HepG2 (cell line): ENCODE measurements around the gene DNAJA3. TPM values are rescaled to one million over a fixed set of nuclear protein-coding genes. Genes with fewer than 3 reads are reported as not detected.

Experiments used
- ATAC-seq: fragments of 200-7000 bp; cut with Tn5 transposase; 3 replicates; pipeline ENCODE4 v1.9.1; 2020; ENCODE audit warnings: mild to moderate bottlenecking, moderate library complexity
- BruUV-seq: library from RNA; stranded (reverse); fragments of 400-500 nt; replicated peaks from 2 replicates; lab custom pipeline; 2021; lab: Mats Ljungman, UMichigan
- CTCF ChIA-PET: fragments of 300-600 bp; formaldehyde crosslinking; extraction: SDS; loops from one replicate; lab custom pipeline; 2021; ENCODE audit warnings: low total read pairs, inconsistent platforms, low intra/inter-chr PET ratio; lab: Yijun Ruan, JAX
- POLR2A ChIA-PET: fragments of 350-600 bp; sonication (Branson Sonifier 250); formaldehyde crosslinking; loops from one replicate; lab custom pipeline; 2020; ENCODE audit warnings: antibody characterized with exemption, inconsistent platforms; lab: Yijun Ruan, JAX
- DNase-seq: peaks from one replicate; pipeline ENCODE4 v3.0.0-alpha.2; 2015; ENCODE audit warnings: low spot score
- FAIRE-seq: peaks from 3 replicates; lab custom pipeline; 2011; peaks lifted over from hg19 to GRCh38; lab: Jason Lieb, UNC
- H2AFZ ChIP-seq: one replicate; pipeline ENCODE4 v1.6.1; 2011; ENCODE audit warnings: low read length, inconsistent platforms
- H3K27ac ChIP-seq: fragments of 300-600 bp; 3 replicates; pipeline ENCODE4 v1.8.0; 2011; ENCODE audit warnings: mixed run types, mild to moderate bottlenecking, mixed read lengths, low read length, inconsistent platforms; ENCODE audit not compliant: insufficient read depth; ENCODE audit errors: extremely low read length
- H3K27me3 ChIP-seq, 2 experiments: fragments of 200-600 bp in 1 of 2; 2 replicates in 1 of 2; 3 replicates in 1 of 2; pipeline versions ENCODE4 v1.6.0 to v1.8.0; 2011; ENCODE audit warnings: low read length in 2 of 2, mild to moderate bottlenecking in 2 of 2, moderate library complexity in 2 of 2, inconsistent platforms in 1 of 2; ENCODE audit not compliant: insufficient read depth in 2 of 2, control insufficient read depth in 1 of 2
- H3K36me3 ChIP-seq, 2 experiments: fragments of 200-600 bp in 1 of 2; replicated peaks in 1 of 2; 2 replicates in 1 of 2; 3 replicates in 1 of 2; pipeline versions ENCODE4 v1.5.1 to v1.8.0; 2011; ENCODE audit warnings: low read length in 2 of 2, inconsistent platforms in 1 of 2; ENCODE audit not compliant: insufficient read depth in 2 of 2, control insufficient read depth in 1 of 2
- H3K4me1 ChIP-seq: 2 replicates; pipeline ENCODE4 v1.5.1; 2012; ENCODE audit warnings: low read length, inconsistent platforms; ENCODE audit not compliant: insufficient read depth
- H3K4me2 ChIP-seq: 2 replicates; pipeline ENCODE4 v1.6.0; 2011; ENCODE audit warnings: low read depth, low read length, inconsistent platforms
- H3K4me3 ChIP-seq, 3 experiments: fragments of 200-600 bp in 1 of 3; sonication (generic), shearing (Covaris generic) in 1 of 3; replicated peaks in 1 of 3; 2 replicates each; pipeline ENCODE4 v1.5.1; 2011 to 2016; ENCODE audit warnings: low read length in 3 of 3, inconsistent platforms in 2 of 3, low read depth in 2 of 3, mild to moderate bottlenecking in 2 of 3, control low read depth in 1 of 3, mixed read lengths in 1 of 3; ENCODE audit not compliant: insufficient read depth in 1 of 3
- H3K79me2 ChIP-seq: one replicate; pipeline ENCODE4 v1.6.1; 2011; ENCODE audit warnings: low read length, inconsistent platforms; ENCODE audit not compliant: insufficient read depth
- H3K9ac ChIP-seq: 2 replicates; pipeline ENCODE4 v1.6.0; 2011; ENCODE audit warnings: mild to moderate bottlenecking, low read depth, low read length, inconsistent platforms; ENCODE audit not compliant: insufficient read depth
- H3K9me3 ChIP-seq: 2 replicates; pipeline ENCODE4 v1.5.1; 2012; ENCODE audit warnings: mild to moderate bottlenecking, low read length
- H4K20me1 ChIP-seq: 2 replicates; pipeline ENCODE4 v1.6.0; 2011; ENCODE audit warnings: inconsistent platforms, mild to moderate bottlenecking, low read length, moderate library complexity; ENCODE audit not compliant: insufficient read depth
- ASH2L ChIP-seq: fragments of 300-600, 200-600 bp; sonication (generic); IDR thresholded peaks from 2 replicates; pipeline ENCODE4 v1.7.0; 2017; ENCODE audit warnings: low read depth, mild to moderate bottlenecking, moderate library complexity, mixed read lengths, low read length; ENCODE audit not compliant: insufficient read length
- BORCS8-MEF2B ChIP-seq: sonication (generic); formaldehyde crosslinking; IDR thresholded peaks from 2 replicates; pipeline ENCODE4 v1.8.0; 2022; ENCODE audit warnings: mild to moderate bottlenecking, missing genetic modification reagents
- DMAP1 ChIP-seq: IDR thresholded peaks from 2 replicates; pipeline ENCODE4 v1.6.1; 2016
- ESRRA ChIP-seq: sonication (generic); formaldehyde crosslinking; IDR thresholded peaks from 2 replicates; pipeline ENCODE4 v1.5.1; 2020; ENCODE audit warnings: mild to moderate bottlenecking, low read depth, missing genetic modification reagents
- POLR2A ChIP-seq, 2 experiments: IDR thresholded peaks; 2 replicates each; pipeline ENCODE4 v1.6.1; 2011; ENCODE audit warnings: low read depth in 2 of 2, low read length in 2 of 2, mild to moderate bottlenecking in 1 of 2, moderate library complexity in 1 of 2; ENCODE audit not compliant: insufficient read depth in 1 of 2
- WIZ ChIP-seq: sonication (generic); formaldehyde crosslinking; IDR thresholded peaks from 2 replicates; pipeline ENCODE4 v1.5.1; 2020; ENCODE audit warnings: mild to moderate bottlenecking, missing genetic modification reagents
- ZNF121 ChIP-seq: sonication (generic); formaldehyde crosslinking; IDR thresholded peaks from 2 replicates; pipeline ENCODE4 v1.5.0; 2020; ENCODE audit warnings: mild to moderate bottlenecking, missing genetic modification reagents
- ZNF546 ChIP-seq: sonication (generic); formaldehyde crosslinking; conservative IDR thresholded peaks from 2 replicates; pipeline ENCODE4 v1.8.1; 2023; ENCODE audit warnings: mild to moderate bottlenecking, missing genetic modification reagents
- ZNF7 ChIP-seq: IDR thresholded peaks from 2 replicates; pipeline ENCODE4 v1.6.1; 2016; ENCODE audit warnings: missing biosample characterization, missing genetic modification reagents
- ZSCAN31 ChIP-seq: sonication (generic); formaldehyde crosslinking; IDR thresholded peaks from 2 replicates; pipeline ENCODE4 v1.5.0; 2020; ENCODE audit warnings: low read depth, mild to moderate bottlenecking, missing genetic modification reagents
- WGBS: methylation state at CpG from one replicate; pipeline ENCODE4 v1.1.6; 2017; ENCODE audit warnings: low lambda C conversion rate; 5-methylcytosine and 5-hydroxymethylcytosine counted together
- in situ Hi-C: cut with HindIII; loops from 2 replicates; pipeline ENCODE4 v1.10.0; 2017; ENCODE audit warnings: low pct_unique_long_range_greater_than_20kb; ENCODE audit not compliant: extremely low pct_ligation_motif_present
- intact Hi-C: fragments of 100-400 bp; cut with micrococcal nuclease; formaldehyde crosslinking; loops from one replicate; pipeline ENCODE4 v1.10.0; 2022; ENCODE audit not compliant: unreplicated experiment
- polyA plus RNA-seq, 8 experiments: library from polyadenylated mRNA; depleted of rRNA in 3 of 8; stranded (reverse) in 7 of 8; unstranded in 1 of 8; fragments of >200 nt; fragmentation: Illumina TruSeq in 4 of 8; extraction: Trizol in 4 of 8; gene quantifications; 2 replicates each; pipeline versions ENCODE4 v1.2.1 to v1.2.3, GENCODE V29; 2011 to 2016; ENCODE audit warnings: low read depth in 4 of 8, missing spikeins in 1 of 8, mixed read lengths in 1 of 8; ENCODE audit not compliant: insufficient read depth in 1 of 8
- total RNA-seq, 5 experiments: library from RNA; depleted of rRNA; stranded (reverse); fragments of >200 nt; fragmentation: Illumina TruSeq; extraction: Trizol; gene quantifications; 2 replicates each; pipeline ENCODE4 v1.2.3, GENCODE V29; 2016; ENCODE audit warnings: low read depth in 1 of 5
- TF ChIP-seq, protein P1 (sequence below): IDR thresholded peaks from 2 replicates; pipeline ENCODE4 v1.6.1; 2018; ENCODE audit warnings: missing genetic modification reagents
- TF ChIP-seq, protein P2 (sequence below): sonication (generic); formaldehyde crosslinking; IDR thresholded peaks from 2 replicates; pipeline ENCODE4 v1.8.0; 2022; ENCODE audit warnings: mild to moderate bottlenecking, missing genetic modification reagents, moderate library complexity
- TF ChIP-seq, protein P3 (sequence below): sonication (generic); formaldehyde crosslinking; IDR thresholded peaks from 2 replicates; pipeline ENCODE4 v1.8.1; 2023; ENCODE audit warnings: missing genetic modification reagents, mild to moderate bottlenecking, borderline replicate concordance
- TF ChIP-seq, protein P4 (sequence below): IDR thresholded peaks from 2 replicates; pipeline ENCODE4 v1.6.1; 2016; ENCODE audit warnings: low read depth, control low read depth

DNAJA3 gene
- total and polyA plus RNA-seq, 2 of the 13 experiments (the other 11 are each of a cell fraction or from before 2014, with no cell fraction given): 77.0 to 83.3 TPM

DNA sequence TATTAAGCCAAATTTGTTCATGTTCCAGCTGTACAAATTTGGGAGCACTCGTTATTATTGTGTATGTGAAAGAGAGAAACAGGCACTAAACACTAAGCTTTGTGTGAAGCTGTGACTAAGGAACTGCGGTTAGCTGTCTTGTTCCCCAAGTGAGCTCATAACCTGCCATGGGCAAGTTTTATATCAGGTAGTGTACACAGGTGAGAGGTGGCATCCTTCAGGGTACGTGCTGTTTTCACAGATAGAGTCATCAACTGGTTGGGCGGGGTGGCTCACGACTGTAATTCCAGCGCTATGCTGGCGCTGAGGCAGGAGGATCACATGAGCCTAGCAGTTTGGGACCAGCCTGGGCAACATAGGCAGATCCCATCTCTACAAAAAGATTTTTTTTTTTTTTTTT is 2.8 kb downstream of the DNAJA3 start:
- Histone ChIP-seq H3K27ac (no peak overlapping the region), H3K79me2 (peaks cover 49% of the 10 kb centered on the region), H3K4me2 (no peak overlapping the region), H2AFZ (no peak overlapping the region), H3K4me3 (no peak overlapping the region), H3K36me3 (peaks cover 5 to 9% of the 10 kb centered on the region in 2 experiments; a peak in 3 of 5 replicates), H3K9ac (no peak overlapping the region), H3K9me3 (no peaks in the 10 kb centered on the region), H4K20me1 (0 out of 2 replicates have a peak, but pooled peaks cover 4% of the 10 kb centered on the region), H3K27me3 (no peaks in the 10 kb centered on the region; a peak in 1 of 5 replicates), H3K4me1 (peaks cover 34% of the 10 kb centered on the region)
- ChIA-PET CTCF (no interaction called here), POLR2A (interaction anchor here (1.1 to 2.1 kb wide), 3 partner anchors 8 to 30 kb away, joined by 3 to 10 read pairs (median 4); no protein-coding TSS in a partner anchor)
- in situ Hi-C loops (no loop called here), intact Hi-C loops (loop anchor here (5.0 kb wide), 1 partner anchor 49 kb away; the partner anchor contains the start of gene HMOX2)
- WGBS: 98% methylated on average over 7 of the region's 7 CpGs
- FAIRE-seq: no peak
- no peak for DNase-seq
- TF ChIP-seq, protein P1, sequence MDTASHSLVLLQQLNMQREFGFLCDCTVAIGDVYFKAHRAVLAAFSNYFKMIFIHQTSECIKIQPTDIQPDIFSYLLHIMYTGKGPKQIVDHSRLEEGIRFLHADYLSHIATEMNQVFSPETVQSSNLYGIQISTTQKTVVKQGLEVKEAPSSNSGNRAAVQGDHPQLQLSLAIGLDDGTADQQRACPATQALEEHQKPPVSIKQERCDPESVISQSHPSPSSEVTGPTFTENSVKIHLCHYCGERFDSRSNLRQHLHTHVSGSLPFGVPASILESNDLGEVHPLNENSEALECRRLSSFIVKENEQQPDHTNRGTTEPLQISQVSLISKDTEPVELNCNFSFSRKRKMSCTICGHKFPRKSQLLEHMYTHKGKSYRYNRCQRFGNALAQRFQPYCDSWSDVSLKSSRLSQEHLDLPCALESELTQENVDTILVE (CRISPR knock-in tag): no peak
- no peak for TF ChIP-seq ASH2L
- TF ChIP-seq BORCS8-MEF2B (CRISPR knock-in tag): no peak
- no peak for TF ChIP-seq ESRRA (CRISPR knock-in tag)
- TF ChIP-seq WIZ (CRISPR knock-in tag): no peak
- 0 out of 2 replicates have a peak, but pooled peaks have one; percentile 41 for TF ChIP-seq ZNF121 (CRISPR knock-in tag)
- TF ChIP-seq ZNF546: no peak
- TF ChIP-seq ZNF7 (CRISPR knock-in tag): no peak
- TF ChIP-seq, protein P2, sequence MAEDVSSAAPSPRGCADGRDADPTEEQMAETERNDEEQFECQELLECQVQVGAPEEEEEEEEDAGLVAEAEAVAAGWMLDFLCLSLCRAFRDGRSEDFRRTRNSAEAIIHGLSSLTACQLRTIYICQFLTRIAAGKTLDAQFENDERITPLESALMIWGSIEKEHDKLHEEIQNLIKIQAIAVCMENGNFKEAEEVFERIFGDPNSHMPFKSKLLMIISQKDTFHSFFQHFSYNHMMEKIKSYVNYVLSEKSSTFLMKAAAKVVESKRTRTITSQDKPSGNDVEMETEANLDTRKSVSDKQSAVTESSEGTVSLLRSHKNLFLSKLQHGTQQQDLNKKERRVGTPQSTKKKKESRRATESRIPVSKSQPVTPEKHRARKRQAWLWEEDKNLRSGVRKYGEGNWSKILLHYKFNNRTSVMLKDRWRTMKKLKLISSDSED (CRISPR knock-in tag): no peak
- peak in 1 of 2 experiments; percentile 31; a peak in 1 of 4 replicates for TF ChIP-seq POLR2A (IDR thresholded peaks at IDR 0.05; ENCODE audit: insufficient read depth in 1 of 2, low read depth in 2 of 2, low read length in 2 of 2)
- no peak for TF ChIP-seq DMAP1 (CRISPR knock-in tag)
- TF ChIP-seq, protein P3, sequence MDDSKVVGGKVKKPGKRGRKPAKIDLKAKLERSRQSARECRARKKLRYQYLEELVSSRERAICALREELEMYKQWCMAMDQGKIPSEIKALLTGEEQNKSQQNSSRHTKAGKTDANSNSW: no peak
- TF ChIP-seq, protein P4, sequence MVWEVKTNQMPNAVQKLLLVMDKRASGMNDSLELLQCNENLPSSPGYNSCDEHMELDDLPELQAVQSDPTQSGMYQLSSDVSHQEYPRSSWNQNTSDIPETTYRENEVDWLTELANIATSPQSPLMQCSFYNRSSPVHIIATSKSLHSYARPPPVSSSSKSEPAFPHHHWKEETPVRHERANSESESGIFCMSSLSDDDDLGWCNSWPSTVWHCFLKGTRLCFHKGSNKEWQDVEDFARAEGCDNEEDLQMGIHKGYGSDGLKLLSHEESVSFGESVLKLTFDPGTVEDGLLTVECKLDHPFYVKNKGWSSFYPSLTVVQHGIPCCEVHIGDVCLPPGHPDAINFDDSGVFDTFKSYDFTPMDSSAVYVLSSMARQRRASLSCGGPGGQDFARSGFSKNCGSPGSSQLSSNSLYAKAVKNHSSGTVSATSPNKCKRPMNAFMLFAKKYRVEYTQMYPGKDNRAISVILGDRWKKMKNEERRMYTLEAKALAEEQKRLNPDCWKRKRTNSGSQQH (CRISPR knock-in tag): no peak
- TF ChIP-seq ZSCAN31 (CRISPR knock-in tag): no peak
- ATAC-seq: no peak
- BruUV-seq: no TSS peak
